MCF 10A (cell line): ENCODE measurements around the gene CSNK1A1. TPM values are rescaled to one million over a fixed set of nuclear protein-coding genes. Genes with fewer than 3 reads are reported as not detected.
"Not testable (repeated sequence)": the region's sequence is repeated elsewhere in the genome, so short reads cannot be mapped to it uniquely, and the experiment has no call there.

ENCODE experiments used
- BruUV-seq: library from RNA; stranded (reverse); fragments of 400-500 nt; replicated peaks from 2 replicates; lab custom pipeline; 2021; lab: Mats Ljungman, UMichigan
- CTCF ChIA-PET: fragments of 300-600 bp; sonication (Branson Sonifier 250); formaldehyde crosslinking; extraction: SDS; loops from one replicate; lab custom pipeline; 2021; ENCODE audit warnings: antibody characterized with exemption, inconsistent platforms; lab: Yijun Ruan, JAX
- POLR2A ChIA-PET: fragments of 300-600, 350-650 bp; sonication (Branson Sonifier 250); formaldehyde crosslinking; extraction: SDS; loops from one replicate; lab custom pipeline; 2020; ENCODE audit warnings: antibody characterized with exemption, inconsistent platforms; lab: Yijun Ruan, JAX
- DNase-seq: peaks from one replicate; pipeline ENCODE4 v3.0.0-alpha.2; 2018; ENCODE audit not compliant: unreplicated experiment
- H3K27ac Mint-ChIP-seq: one replicate; pipeline ENCODE4 v1.8.0; 2022; ENCODE audit warnings: mild to moderate bottlenecking, low read depth, mixed read lengths; ENCODE audit not compliant: unreplicated experiment
- H3K27me3 Mint-ChIP-seq: one replicate; pipeline ENCODE4 v1.8.0; 2022; ENCODE audit warnings: mixed read lengths; ENCODE audit not compliant: insufficient read depth, unreplicated experiment
- H3K36me3 Mint-ChIP-seq: one replicate; pipeline ENCODE4 v1.8.0; 2022; ENCODE audit warnings: mild to moderate bottlenecking, moderate library complexity, mixed read lengths; ENCODE audit not compliant: insufficient read depth, unreplicated experiment
- H3K4me1 Mint-ChIP-seq: one replicate; pipeline ENCODE4 v1.8.0; 2022; ENCODE audit warnings: mixed read lengths; ENCODE audit not compliant: insufficient read depth, unreplicated experiment
- H3K4me3 Mint-ChIP-seq: one replicate; pipeline ENCODE4 v1.8.0; 2022; ENCODE audit warnings: mild to moderate bottlenecking, moderate library complexity, mixed read lengths; ENCODE audit not compliant: unreplicated experiment
- H3K9me3 Mint-ChIP-seq: one replicate; pipeline ENCODE4 v1.8.0; 2022; ENCODE audit warnings: mixed read lengths; ENCODE audit not compliant: unreplicated experiment
- CTCF ChIP-seq: fragments of 200-600 bp; IDR thresholded peaks from one replicate; pipeline ENCODE4 v1.8.0; 2022; ENCODE audit warnings: antibody characterized with exemption, mild to moderate bottlenecking; ENCODE audit not compliant: unreplicated experiment
- intact Hi-C: fragments of 100-400 bp; cut with micrococcal nuclease; formaldehyde crosslinking; loops from 2 replicates; pipeline ENCODE4 v1.14.1; 2022
- total RNA-seq: library from RNA; stranded (reverse); gene quantifications from 2 replicates; pipeline ENCODE4 v1.2.3, GENCODE V29; 2022

The CSNK1A1 gene
- total RNA-seq, 1 experiment from 2014 or later = 744 TPM

DNA sequence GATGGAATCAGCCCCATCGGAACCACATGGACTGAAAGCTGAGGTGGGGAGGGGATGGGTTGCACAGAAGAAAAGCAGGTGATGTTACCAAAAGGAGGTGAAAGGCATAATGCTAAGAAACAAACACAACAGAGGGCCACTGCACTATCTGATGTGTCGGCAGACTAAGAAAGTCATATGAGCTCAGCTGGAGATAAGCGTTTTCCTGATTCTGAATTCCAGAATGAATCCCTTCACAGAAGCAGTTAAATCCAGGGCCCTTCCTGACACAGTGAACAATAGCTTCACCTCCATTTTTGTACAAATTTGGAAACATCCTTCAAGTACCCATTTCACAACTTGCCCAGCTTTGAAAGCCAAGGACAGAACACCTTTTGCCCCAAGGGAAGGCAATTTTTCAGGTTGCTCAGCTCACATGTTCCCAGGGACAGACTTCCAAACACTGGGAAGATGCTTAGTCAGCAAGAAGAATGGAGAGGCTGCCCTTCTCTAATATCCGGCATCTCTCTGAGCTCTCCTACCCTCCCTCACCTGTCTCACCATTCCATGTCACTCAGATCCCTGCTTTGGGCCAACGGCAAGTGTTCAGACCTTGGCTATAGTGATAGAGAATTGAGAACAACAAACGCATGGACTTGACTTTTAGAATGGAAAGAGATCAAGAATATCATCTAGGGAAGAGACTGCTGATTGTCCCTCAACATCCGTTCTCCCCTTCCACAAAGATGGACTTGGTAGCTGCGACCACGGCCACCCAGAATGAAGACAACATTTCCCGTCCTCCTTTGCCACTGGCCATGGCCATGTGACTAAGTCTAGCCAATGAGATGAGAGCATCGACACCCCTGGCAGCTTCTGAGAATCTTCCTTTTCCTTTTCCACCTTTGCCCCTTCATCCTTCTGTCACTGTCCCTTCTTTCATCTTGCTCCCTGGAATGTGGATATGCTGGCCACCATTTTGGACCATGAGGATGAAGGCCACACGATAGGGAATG is 103.6 kb downstream of the CSNK1A1 start:
- POLR2A ChIA-PET = interaction anchor here (0.5 to 30.8 kb wide), 32 partner anchors 9 to 1296 kb away, joined by 3 to 1058 read pairs (median 4); partner anchors contain the start of genes CSNK1A1 and GRPEL2
- BruUV-seq = no TSS peak
- H3K27ac Mint-ChIP-seq = peak overlapping the region; percentile 55
- no peak for TF ChIP-seq CTCF
- H3K9me3 Mint-ChIP-seq = no peaks in the 10 kb centered on the region
- H3K27me3 Mint-ChIP-seq = no peaks in the 10 kb centered on the region
- H3K4me3 Mint-ChIP-seq = no peak overlapping the region
- CTCF ChIA-PET = interaction anchor here (0.5 to 21.8 kb wide), 23 partner anchors 8 to 307 kb away, joined by 3 to 662 read pairs (median 5); partner anchors contain the start of genes CSNK1A1 and IL17B
- H3K36me3 Mint-ChIP-seq = no peaks in the 10 kb centered on the region
- peaks cover 44% of the 10 kb centered on the region for H3K4me1 Mint-ChIP-seq
- intact Hi-C loops = no loop called here
- DNase-seq = peak; percentile 83

- BruUV-seq, H3K4me3 Mint-ChIP-seq, intact Hi-C loops, DNase-seq, H3K27me3 Mint-ChIP-seq, H3K9me3 Mint-ChIP-seq, H3K36me3 Mint-ChIP-seq: not testable (repeated sequence)
- Mint-ChIP-seq H3K4me1 (peaks cover 53% of the 10 kb centered on the region), H3K27ac (peak overlapping the region; percentile 55)
- ChIA-PET CTCF (interaction anchor here (0.6 to 21.8 kb wide), 18 partner anchors 9 to 295 kb away, joined by 3 to 662 read pairs (median 6); partner anchors contain the start of genes CSNK1A1 and IL17B), POLR2A (interaction anchor here (0.6 to 30.8 kb wide), 28 partner anchors 8 to 1296 kb away, joined by 3 to 1058 read pairs (median 7); partner anchors contain the start of genes CSNK1A1 and GRPEL2)
These were observed 104.4 kb downstream of the CSNK1A1 start for GRCh38 chr5:149446794-149447193.

DNA sequence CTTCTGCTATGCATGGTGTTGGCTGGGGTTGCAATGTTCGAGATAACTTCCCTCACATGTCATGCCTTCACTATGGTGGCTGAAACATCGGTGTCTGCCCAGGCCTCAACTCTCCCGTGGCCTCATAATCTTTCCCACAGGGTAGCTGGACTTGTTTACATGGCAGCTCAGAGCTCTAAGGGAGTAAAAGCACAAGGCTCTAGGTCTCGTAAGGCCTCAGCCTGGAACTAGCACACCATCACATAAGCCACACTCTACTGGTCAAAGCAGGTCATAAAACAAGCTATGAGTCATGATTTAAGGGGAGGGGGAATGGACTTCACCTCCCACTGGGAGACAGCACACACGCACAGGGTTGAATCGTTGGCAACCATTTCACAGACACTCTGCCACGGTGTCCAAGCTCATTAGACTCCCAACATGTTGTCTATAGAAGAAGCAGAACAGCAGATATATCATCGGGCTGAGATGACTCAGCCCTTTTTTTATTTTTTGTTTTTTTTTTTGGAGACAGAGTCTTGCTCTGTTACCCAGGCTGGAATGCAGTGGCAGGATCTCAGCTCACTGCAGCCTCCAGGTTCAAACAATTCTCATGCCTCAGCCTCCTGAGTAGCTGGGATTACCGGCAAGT is 105.4 kb downstream of the CSNK1A1 start:
- BruUV-seq = no TSS peak

More for the DNA sequence above, 105.4 kb downstream of the CSNK1A1 start:
- peak; percentile 90 for DNase-seq
- Mint-ChIP-seq H3K27me3 (no peaks in the 10 kb centered on the region), H3K9me3 (no peaks in the 10 kb centered on the region), H3K4me3 (no peak overlapping the region), H3K4me1 (peaks cover 60% of the 10 kb centered on the region), H3K36me3 (no peaks in the 10 kb centered on the region), H3K27ac (peak overlapping the region; percentile 90)
- CTCF ChIA-PET = interaction anchor here (0.5 to 21.8 kb wide), 28 partner anchors 8 to 467 kb away, joined by 3 to 662 read pairs (median 4); partner anchors contain the start of genes CSNK1A1 and IL17B
- intact Hi-C loops = no loop called here
- TF ChIP-seq CTCF = no peak
- POLR2A ChIA-PET = interaction anchor here (0.5 to 30.8 kb wide), 29 partner anchors 7 to 164 kb away, joined by 3 to 1058 read pairs (median 7); partner anchors contain the start of genes ARHGEF37, CSNK1A1 and GRPEL2
